ENCODE results near the gene MGMT.

- TF ChIP-seq CTCF (conservative IDR thresholded peaks at IDR 0.05 in 1 of 2, IDR thresholded peaks at IDR 0.05 in 1 of 2; ENCODE audit: extremely low read depth in 1 of 2, insufficient read depth in 1 of 2, low read depth in 1 of 2, low read length in 2 of 2), result no peak
- TF ChIP-seq EZH2 (IDR thresholded peaks at IDR 0.05; ENCODE audit: borderline replicate concordance, low read length), result no peak
These were observed 295.2 kb downstream of the MGMT start for GRCh38 chr10:129761981-129762956.
